Chondrocyte (in vitro differentiated cells): ENCODE measurements around the gene FASTK. TPM values are rescaled to one million over a fixed set of nuclear protein-coding genes. Genes with fewer than 3 reads are reported as not detected.

ENCODE experiments used
- DNase-seq: peaks from one replicate; pipeline ENCODE4 v3.0.0; 2021; ENCODE audit warnings: mixed read lengths, low spot score
- H3K27ac Mint-ChIP-seq: one replicate; pipeline ENCODE4 v1.8.0; 2021; ENCODE audit warnings: mild to moderate bottlenecking, moderate library complexity, mixed read lengths; ENCODE audit not compliant: unreplicated experiment
- H3K27me3 Mint-ChIP-seq: 2 replicates; pipeline ENCODE4 v1.8.0; 2021; ENCODE audit warnings: low read depth, mixed read lengths
- H3K36me3 Mint-ChIP-seq: 2 replicates; pipeline ENCODE4 v1.8.0; 2021; ENCODE audit warnings: low read depth, mixed read lengths
- H3K4me1 Mint-ChIP-seq: 2 replicates; pipeline ENCODE4 v1.8.0; 2021; ENCODE audit warnings: low read depth, mild to moderate bottlenecking, mixed read lengths
- H3K4me3 Mint-ChIP-seq: one replicate; pipeline ENCODE4 v1.8.0; 2021; ENCODE audit warnings: mild to moderate bottlenecking, moderate library complexity, mixed read lengths; ENCODE audit not compliant: unreplicated experiment
- H3K9me3 Mint-ChIP-seq: 2 replicates; pipeline ENCODE4 v1.8.0; 2021; ENCODE audit warnings: low read depth, mixed read lengths
- total RNA-seq: library from RNA; stranded (reverse); gene quantifications from 3 replicates; pipeline ENCODE4 v1.2.1, GENCODE V29; 2021
- TF ChIP-seq, protein P1 (sequence below): fragments of 200-600 bp; sonication (generic); IDR thresholded peaks from 2 replicates; pipeline ENCODE4 v1.5.0; 2021; ENCODE audit warnings: antibody characterized with exemption, mild to moderate bottlenecking, moderate library complexity

FASTK gene
- total RNA-seq, 1 donor from 2014 or later, result 83.8 TPM

DNA sequence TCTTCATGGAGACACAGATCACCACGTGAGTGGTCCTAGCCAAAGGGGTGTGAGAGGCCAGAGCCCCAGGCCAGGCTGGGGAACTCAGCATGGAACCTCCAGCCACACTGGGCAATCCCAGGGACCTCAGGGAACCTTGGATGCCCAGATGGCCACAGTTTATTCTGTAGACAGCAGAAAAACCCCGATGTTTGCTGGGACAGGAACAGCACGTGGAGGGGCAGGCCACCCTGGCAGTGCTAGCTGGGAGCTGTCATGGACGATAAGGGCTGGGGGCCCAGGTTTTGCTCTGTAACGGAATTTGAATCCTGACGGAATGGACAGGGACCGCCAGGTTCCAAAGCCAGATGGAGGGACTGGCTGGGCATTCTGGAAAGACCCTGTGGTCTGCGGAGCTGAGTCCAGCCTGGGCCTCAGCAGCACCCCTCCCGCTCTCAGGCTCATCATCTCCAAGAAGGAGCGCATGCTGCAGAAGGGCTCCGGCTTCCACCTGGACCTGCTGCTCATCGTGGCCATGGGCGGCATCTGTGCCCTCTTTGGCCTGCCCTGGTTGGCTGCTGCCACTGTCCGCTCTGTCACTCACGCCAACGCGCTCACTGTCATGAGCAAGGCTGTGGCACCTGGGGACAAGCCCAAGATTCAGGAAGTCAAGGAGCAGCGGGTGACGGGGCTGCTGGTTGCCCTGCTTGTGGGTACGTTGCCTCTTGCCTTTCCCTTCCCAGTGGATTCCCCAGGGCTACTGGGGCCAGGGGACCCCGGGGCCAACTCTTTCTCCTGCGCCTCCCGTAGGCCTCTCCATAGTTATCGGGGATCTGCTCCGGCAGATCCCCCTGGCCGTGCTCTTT, 5.6 kb downstream of the FASTK start:
- Mint-ChIP-seq H3K27me3 (no peaks in the 10 kb centered on the region), H3K4me3 (no peak overlapping the region), H3K4me1 (peaks cover 28% of the 10 kb centered on the region), H3K27ac (peak overlapping the region; percentile 45), H3K36me3 (peaks cover 19% of the 10 kb centered on the region), H3K9me3 (no peaks in the 10 kb centered on the region)
- DNase-seq, result no peak
- TF ChIP-seq, protein P1, sequence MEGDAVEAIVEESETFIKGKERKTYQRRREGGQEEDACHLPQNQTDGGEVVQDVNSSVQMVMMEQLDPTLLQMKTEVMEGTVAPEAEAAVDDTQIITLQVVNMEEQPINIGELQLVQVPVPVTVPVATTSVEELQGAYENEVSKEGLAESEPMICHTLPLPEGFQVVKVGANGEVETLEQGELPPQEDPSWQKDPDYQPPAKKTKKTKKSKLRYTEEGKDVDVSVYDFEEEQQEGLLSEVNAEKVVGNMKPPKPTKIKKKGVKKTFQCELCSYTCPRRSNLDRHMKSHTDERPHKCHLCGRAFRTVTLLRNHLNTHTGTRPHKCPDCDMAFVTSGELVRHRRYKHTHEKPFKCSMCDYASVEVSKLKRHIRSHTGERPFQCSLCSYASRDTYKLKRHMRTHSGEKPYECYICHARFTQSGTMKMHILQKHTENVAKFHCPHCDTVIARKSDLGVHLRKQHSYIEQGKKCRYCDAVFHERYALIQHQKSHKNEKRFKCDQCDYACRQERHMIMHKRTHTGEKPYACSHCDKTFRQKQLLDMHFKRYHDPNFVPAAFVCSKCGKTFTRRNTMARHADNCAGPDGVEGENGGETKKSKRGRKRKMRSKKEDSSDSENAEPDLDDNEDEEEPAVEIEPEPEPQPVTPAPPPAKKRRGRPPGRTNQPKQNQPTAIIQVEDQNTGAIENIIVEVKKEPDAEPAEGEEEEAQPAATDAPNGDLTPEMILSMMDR, result no peak

- Mint-ChIP-seq H3K4me3 (no peak overlapping the region), H3K9me3 (no peaks in the 10 kb centered on the region), H3K36me3 (peaks cover 23% of the 10 kb centered on the region), H3K27me3 (no peaks in the 10 kb centered on the region), H3K27ac (peak overlapping the region; percentile 36), H3K4me1 (peaks cover 19% of the 10 kb centered on the region)
- TF ChIP-seq, protein P1, result no peak
- no peak for DNase-seq
Measured at GRCh38 chr7:151073990-151074389, 6.6 kb downstream of the FASTK start.

- Mint-ChIP-seq H3K27ac (no peak overlapping the region), H3K4me3 (no peak overlapping the region), H3K27me3 (no peaks in the 10 kb centered on the region), H3K36me3 (peaks cover 28% of the 10 kb centered on the region), H3K9me3 (no peaks in the 10 kb centered on the region), H3K4me1 (peaks cover 11% of the 10 kb centered on the region)
- TF ChIP-seq, protein P1, result no peak
- DNase-seq, result no peak
Measured at GRCh38 chr7:151071032-151071866, 9.4 kb downstream of the FASTK start.

GRCh38 chr7:151070574-151070960, 10.0 kb downstream of the FASTK start:
- Mint-ChIP-seq H3K36me3 (peaks cover 25% of the 10 kb centered on the region), H3K27me3 (no peaks in the 10 kb centered on the region), H3K4me3 (no peak overlapping the region), H3K27ac (no peak overlapping the region), H3K9me3 (no peaks in the 10 kb centered on the region), H3K4me1 (peaks cover 11% of the 10 kb centered on the region)
- no peak for DNase-seq
- TF ChIP-seq, protein P1, result no peak

DNA sequence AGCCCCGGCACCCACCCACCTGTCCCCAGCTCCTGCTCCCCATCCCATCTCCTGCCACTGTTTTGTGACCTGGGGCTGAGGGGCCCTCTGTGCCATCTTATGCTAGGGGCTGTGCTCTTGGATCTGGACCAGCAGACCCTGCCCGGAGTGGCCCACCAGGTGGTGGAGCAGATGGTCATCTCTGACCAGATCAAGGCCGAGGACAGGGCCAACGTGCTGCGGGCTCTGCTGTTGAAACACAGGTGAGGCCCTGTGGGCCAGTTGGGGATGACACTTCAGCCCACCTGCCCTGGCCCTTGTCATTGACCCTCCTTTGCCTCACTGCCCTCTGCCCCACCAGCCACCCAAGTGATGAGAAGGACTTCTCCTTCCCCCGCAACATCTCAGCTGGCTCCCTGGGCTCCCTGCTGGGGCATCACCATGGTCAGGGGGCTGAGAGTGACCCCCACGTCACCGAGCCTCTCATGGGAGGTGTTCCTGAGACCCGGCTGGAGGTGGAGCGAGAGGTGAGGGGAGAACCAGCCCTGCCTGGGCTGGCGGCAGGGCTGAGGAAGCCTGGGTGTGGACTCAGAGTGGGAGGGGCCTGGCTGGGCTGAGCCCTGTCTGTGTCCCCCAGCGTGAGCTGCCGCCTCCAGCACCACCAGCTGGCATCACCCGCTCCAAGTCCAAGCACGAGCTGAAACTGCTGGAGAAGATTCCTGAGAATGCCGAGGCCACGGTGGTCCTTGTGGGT, 10.6 kb downstream of the FASTK start:
- peaks cover 27% of the 10 kb centered on the region for H3K36me3 Mint-ChIP-seq
- TF ChIP-seq, protein P1, result no peak
- H3K27me3 Mint-ChIP-seq, result no peaks in the 10 kb centered on the region
- no peak overlapping the region for H3K4me3 Mint-ChIP-seq
- peaks cover 15% of the 10 kb centered on the region for H3K4me1 Mint-ChIP-seq
- peak overlapping the region; percentile 17 for H3K27ac Mint-ChIP-seq
- no peaks in the 10 kb centered on the region for H3K9me3 Mint-ChIP-seq
- no peak for DNase-seq
